ENCODE data around the gene EFHC1. TPM values are rescaled to one million over a fixed set of nuclear protein-coding genes. Genes with fewer than 3 reads are reported as not detected.

The EFHC1 gene
- total RNA-seq, 1 experiment from 2014 or later, result 35.3 TPM

DNA sequence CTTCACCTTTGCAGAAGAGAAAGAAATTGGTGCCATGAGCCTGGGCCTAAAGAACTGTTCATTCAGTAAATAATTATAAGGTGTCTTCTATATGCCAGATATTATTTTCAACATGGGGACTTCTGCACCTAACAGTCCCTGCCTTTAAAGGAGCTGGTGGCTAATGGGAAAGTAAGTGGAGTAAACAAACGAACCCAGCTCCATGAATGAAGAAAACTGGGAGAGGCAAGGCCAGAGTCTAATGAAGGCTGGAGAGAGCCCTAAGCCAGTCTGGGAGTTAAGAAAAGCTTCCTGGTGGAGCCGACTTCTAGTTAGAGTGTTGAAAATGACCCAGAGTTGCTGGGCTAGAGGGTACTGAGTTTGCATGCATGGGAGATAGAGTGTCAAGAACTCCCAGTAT is 24.2 kb upstream of the EFHC1 start:
- DNase-seq (ENCODE audit: extremely low read depth, low read depth), result no peak

DNA sequence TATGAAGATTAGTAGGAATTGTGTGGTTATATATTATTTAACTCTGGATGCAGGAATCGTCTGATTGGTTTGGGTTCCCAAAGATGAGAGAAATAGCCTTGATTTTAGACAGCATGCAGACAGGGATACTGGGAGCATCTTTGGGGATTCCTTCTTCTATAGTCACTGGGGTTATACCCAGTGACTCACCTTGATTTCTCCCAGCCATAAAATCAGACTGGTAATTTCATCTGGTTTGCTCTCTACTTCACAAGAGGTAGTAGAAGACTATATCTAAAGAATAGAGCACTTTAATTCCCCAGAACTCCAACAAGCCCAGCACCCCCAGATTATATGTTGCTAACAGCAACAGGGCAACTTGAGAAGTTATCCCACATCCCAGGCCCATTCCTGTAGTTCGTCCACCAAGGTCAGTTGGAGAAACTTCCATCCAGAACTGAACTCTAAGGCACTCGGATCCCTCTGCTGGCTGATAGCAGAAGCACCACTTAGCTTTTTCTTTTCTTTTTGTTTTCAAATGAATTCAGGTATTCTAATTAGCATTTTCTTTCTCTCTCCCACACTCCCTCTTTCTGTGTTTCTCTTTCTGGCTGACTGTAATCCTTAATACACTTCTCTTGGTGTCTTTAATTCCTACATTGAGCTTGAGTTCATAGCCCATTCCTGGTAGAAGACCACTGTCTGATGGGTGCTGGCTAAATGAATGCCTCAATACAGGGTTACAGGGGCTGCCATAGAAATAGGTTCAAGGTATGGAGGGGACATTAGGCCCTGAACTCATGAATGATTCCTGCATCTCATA is 20.4 kb upstream of the EFHC1 start:
- DNase-seq (ENCODE audit: extremely low read depth, low read depth), result peak; percentile 39

DNA sequence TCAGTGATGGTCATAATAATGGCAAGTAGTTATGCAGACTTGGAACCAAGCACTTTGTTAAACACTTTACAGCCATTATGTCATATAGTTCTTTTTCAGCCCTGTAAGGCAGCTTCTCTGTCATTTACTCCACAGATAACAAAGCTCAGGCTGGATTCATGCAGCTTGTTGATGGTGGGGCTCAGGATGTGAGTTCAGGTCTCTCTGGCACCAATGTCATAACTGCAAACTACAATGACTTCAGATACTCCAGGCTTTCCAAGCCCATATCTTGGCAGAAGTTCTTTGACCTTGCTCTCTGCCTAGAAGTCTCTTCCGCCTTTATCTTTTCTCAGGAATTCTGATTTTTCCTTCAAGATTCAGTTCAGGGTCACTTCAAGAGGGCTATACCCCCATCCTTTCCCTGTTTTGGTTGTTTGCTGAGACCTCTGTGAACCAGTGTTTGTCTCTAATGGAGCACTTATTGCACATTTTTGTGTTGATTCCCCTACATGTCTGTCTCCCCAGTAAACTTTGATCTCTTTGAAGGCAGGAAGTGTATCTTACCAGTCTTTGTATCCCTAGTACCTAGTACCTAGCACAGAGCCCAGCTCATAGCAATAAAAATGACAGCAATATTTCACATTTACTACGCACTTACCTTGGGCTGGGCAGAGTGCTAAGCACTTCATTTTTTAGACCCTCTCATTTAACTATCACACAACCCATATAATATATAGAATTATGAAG is 19.7 kb upstream of the EFHC1 start:
- no peak for DNase-seq (ENCODE audit: extremely low read depth, low read depth)

DNA sequence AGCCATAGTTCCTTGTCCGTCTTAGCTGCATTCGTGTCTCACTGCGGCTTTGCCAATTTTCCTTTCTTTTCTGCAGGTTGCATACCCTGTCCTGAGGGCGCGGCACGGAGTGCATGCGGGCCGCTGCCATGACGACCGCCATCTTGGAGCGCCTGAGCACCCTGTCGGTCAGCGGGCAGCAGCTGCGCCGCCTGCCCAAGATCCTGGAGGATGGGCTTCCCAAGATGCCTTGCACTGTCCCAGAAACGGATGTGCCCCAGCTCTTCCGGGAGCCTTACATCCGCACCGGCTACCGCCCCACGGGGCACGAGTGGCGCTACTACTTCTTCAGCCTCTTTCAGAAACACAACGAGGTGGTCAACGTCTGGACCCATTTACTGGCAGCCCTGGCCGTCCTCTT is 17.1 kb upstream of the EFHC1 start:
- no peak for DNase-seq (ENCODE audit: extremely low read depth, low read depth)

DNA sequence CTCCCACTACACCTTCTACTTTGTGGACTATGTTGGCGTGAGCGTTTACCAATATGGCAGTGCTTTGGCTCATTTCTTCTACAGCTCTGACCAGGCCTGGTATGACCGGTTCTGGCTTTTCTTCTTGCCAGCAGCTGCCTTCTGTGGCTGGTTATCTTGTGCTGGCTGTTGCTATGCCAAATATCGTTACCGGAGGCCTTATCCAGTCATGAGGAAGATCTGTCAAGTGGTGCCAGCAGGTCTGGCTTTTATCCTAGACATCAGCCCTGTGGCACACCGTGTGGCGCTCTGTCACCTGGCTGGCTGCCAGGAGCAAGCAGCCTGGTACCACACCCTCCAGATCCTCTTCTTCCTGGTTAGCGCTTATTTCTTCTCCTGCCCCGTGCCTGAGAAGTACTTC is 16.5 kb upstream of the EFHC1 start:
- DNase-seq (ENCODE audit: extremely low read depth, low read depth), result no peak

DNA sequence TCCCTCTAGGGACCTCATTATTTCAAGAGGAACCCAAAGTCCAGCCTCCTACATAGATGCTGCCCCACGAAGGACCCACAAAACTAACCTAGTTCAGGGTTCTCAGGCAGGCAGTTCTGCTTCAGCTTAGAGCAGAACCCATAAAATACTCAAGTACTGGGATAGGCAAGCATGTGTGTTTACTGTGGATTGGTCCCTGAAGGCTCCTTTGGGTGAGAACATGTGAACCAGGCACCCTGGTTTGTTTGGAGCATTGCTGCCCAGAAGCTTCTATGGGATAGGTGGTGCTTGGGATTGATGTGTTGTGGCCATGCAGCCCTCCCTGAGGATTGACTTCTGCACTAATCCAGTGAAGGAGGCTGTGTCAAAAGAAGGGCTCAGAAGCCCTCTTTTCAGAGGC is 14.9 kb upstream of the EFHC1 start:
- no peak for DNase-seq (ENCODE audit: extremely low read depth, low read depth)

DNA sequence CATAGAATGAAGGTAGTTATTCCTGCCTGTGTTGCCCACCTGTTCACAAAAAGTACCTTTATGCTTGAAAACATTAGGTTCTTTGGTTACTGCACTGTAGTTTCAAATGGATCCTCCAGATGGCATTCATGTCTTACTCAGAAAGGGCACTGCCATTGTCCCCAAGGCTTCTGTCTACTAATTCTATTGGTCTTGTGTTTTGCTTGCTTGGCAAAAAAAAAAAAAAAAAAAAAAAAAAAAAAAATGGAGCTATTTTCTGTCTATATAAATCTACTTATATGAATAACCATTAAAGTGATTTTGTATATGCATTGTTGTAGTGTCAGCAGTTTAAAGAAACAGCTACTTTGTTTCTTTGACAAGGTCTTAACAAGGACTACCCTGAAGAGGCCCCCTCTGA is 12.7 kb upstream of the EFHC1 start:
- peak; percentile 37 for DNase-seq (ENCODE audit: extremely low read depth, low read depth)

DNA sequence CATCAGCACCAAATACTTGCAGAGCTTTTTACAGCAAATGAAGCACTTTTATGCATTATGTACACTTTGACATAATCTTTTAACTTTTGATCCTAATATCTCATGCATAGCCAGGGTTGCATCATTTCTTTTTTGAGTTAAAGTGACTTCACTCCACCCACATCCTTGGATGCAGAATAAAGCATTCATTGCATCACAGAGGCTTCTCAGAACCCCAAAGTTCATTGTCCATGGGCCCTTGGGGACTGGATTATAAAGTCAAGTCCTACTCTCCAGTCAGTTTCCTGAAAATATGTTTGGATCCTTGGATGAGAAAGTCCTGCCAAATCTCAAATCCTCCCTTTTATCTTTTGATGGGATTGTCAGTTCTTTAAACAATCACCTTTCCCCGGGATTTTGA is 10.6 kb upstream of the EFHC1 start:
- DNase-seq (ENCODE audit: extremely low read depth, low read depth), result no peak

DNA sequence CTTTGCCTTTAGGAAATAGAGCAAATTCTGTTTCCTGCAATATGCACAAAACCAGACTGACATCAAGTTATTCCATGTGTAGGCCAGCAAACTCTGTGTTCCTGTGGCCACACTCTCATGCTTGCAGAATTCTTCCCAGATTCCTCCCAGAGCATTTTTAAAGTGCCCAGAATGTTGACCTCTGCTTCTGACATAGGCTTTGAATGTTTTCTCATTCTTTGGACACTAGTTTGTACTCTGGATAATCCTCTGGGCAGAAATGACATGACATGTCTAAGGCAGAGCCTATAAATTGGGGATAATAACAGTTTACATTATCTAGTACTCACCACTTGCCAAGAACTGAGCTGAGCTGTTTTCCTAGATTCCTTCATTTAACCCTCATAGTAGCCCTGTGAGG is 9.2 kb upstream of the EFHC1 start:
- no peak for DNase-seq (ENCODE audit: extremely low read depth, low read depth)

DNA sequence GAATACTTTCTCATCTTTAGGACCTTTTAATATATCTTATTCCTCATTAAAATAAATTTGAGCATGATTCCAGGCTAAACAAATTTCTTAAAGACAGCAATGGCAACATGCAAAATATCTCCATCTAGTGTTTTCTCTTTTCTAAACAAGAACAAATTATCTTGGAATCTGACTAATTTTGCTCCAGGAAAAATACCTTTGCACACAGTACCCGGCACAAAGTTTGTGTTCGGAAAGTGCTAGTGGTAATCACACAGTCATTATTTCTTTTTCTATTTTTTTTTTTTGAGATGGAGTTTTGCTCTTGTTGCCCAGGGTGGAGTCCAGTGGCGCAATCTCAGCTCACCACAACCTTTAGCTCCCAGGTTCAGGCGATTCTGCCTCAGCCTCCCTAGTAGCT is 8.2 kb upstream of the EFHC1 start:
- no peak for DNase-seq (ENCODE audit: extremely low read depth, low read depth)

DNA sequence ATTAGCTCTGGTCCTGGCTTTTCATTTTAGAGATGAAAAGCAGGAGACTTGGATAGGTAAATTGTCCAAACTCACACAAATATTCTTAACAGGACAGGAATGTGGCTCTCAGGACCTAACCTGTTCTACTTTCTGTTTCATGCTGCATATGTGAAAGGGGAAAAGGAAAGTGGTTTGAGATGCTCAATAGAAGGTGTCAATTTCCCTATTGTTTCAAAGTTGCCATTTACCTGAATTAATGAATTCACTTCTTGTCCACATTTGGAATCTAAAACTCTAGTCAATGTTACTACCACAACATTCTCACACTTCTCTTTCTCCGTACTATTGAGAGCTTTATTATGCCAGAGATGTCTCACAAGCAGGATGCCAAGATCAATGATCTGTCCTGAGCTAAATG is 4.8 kb upstream of the EFHC1 start:
- DNase-seq (ENCODE audit: extremely low read depth, low read depth), result no peak

DNA sequence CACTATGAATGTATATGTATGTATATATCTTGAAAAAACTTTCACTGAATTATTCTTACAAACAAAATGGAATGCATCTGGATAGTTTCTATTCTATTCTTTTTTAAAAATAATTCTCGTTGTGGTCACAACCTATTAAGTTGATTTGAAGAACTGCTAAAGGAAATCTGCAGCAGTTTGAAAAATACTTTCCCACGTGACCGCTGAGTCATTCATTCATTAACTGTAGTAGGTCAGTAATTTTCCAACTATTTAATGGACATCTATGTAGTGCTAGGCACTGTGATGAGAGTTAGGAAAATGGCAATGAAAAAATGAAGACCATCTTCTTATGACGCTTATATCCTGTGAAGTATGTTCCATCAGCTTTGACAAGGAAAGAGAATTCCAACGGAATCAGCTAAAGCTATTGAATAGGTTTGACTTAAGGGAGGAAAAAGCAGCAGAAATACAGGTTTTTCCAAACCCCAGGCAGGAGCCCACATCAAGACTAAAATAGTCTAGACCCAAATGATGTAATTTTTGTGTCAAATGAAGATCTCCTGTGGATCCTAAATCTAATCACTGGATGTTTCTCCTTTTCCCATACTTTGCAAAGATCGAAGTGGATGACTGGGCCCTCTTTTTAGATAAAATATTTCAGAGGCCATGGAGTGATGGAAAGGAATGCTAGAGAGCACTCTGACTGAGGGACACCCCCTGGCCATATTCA is 4.1 kb upstream of the EFHC1 start:
- DNase-seq (ENCODE audit: extremely low read depth, low read depth), result no peak

DNA sequence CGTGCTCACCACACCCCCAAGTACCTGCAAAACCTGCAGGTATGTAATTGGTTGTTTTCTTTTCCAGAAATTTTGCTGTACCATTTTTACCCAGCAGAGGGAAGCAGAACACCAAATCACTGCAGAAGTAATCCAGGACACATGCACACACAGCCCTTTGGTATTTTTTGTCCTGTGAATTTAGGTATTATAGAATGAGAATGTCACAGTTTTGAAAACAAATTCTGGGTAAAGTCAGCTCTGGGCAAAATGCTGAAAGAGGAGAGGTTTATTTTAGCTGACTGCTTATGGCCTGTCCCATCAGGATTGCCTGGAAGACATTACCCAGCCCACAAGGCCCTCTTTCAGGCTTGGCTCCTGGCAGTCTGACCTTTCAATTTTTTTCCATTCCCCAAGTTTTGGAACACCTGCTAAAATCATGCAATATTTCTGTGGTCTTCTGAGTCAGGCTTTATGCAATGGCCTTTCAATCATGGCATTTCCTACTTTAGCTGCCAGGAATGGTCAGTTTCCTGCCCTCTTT is 3.5 kb upstream of the EFHC1 start:
- DNase-seq (ENCODE audit: extremely low read depth, low read depth), result peak; percentile 63

DNA sequence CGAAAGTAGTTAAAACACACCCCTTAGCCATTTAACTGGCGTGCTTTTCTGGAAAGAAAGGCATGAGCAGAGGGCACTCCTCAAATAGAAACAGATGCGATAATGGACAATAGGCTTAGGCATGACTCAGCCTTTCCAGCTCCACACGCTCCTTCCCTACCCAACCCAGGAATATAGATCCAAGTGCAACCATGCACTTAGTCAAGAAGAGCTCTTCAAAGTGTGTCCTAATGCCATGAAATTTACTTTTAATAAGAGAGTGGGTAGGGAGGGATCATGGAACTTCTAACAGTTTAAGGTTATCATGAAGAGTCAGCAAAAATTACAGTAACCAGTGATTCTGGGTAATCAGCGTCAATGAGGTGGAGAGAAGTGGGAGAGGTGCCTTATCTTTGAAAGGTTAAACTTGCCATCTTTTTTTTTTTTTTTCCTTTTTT is 2.4 kb upstream of the EFHC1 start:
- DNase-seq (ENCODE audit: extremely low read depth, low read depth), result no peak

DNA sequence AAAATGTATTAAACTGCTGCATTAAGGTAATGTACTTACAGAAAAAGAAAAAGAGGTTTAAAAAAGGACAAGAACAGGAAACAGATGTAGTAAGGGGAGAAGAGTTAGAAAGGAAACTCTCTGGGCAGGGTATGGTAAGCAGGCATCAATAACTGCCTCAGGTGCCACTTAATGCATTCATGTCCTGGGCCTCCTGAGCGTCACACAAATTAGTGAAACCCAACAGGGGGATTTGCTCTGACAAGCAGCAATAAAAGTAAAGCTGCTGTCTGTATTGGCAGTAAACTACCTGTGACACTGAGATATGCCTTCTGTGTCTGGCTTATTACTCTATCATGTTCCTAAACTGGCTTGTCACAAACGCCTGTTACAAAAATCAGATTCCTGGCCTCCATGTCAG is 1.5 kb upstream of the EFHC1 start:
- no peak for DNase-seq (ENCODE audit: extremely low read depth, low read depth)

DNA sequence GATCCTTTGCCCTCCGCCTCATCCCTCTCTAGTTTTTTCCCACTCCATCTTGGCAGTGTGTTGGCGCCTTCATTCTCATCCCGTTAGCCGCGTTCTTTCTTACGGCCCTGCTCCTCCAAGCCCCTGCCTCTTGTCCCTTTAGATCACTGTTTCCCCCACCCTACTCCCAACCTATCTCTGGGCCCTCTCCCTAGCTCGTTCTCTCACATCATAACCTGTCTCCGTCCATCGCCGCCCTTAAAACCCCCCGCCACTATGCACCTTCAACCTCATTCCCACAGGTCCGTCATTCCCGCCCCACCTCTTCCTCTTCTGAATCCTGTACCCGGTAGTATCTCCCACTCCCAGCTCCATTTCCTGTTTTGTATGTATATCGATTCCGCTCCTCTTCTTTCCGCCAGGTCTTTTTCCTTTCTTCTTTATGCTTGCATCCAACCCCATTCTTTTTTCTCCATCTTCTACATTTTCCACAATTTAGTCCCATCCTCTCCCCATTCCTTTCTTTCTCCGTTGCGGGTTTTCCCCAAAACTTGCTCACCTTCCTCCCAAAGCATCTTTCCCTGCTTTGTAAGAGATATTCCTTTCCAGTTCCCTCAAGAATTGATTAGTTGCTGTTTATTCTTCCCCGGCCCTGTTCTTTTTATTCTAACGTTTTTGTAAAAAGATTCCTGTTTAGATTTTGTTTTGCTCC is 671 bp downstream of the EFHC1 start:
- peak; percentile 23 for DNase-seq (ENCODE audit: extremely low read depth, low read depth)

DNA sequence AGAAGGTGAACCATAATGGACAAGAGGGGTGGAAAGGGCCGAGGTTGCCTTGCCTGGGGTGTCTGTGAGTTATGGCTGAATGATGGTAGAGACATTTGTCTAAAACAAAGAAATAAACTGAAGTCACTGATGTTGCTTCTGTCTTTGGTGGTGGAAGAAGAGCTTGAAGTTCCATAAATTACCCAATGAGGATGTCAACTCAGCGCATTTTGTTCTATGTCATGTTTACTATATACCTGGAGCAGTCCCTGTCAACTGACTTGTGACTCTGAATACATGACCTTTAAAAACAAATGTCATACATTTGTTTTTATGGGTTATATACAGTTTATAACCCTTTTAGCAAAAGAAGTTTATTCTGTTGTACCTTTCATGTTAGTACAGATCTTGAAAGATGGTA is 2.0 kb downstream of the EFHC1 start:
- DNase-seq (ENCODE audit: extremely low read depth, low read depth), result no peak

DNA sequence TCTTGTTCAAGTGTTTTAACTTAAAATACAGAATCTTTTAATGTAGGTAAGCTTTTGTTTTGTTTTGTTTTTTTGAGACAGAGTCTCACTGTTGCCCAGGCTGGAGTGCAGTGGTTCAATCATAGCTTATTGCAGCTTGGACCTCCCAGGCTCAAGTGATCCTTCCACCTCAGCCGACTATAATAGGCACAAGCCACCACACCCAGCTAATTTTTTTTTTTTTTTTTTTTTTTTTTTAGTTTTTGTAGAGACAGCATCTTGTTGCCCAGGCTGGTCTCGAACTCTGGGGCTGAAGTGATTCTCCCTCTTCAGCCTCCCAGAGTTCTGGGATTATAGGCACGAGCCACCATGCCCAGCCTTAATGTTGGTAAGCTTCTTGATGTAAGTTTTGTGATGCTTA is 3.3 kb downstream of the EFHC1 start:
- DNase-seq (ENCODE audit: extremely low read depth, low read depth), result no peak

DNA sequence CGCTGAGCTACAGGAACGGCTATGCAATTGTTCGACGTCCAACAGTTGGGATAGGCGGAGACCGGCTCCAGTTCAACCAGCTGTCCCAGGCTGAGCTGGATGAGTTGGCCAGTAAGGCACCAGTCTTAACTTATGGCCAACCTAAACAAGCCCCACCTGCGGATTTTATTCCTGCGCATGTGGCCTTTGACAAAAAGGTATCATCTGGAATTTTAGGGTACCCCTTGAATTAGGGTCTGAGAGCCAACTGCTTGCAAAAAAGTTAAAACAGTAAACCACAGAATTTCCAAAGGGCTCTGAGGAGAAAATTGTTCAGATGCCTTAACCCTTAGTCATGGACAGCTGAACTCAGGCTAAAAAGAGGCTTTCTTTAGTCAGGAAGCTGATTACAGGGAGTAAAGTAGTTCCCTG is 3.8 kb downstream of the EFHC1 start:
- no peak for DNase-seq (ENCODE audit: extremely low read depth, low read depth)

DNA sequence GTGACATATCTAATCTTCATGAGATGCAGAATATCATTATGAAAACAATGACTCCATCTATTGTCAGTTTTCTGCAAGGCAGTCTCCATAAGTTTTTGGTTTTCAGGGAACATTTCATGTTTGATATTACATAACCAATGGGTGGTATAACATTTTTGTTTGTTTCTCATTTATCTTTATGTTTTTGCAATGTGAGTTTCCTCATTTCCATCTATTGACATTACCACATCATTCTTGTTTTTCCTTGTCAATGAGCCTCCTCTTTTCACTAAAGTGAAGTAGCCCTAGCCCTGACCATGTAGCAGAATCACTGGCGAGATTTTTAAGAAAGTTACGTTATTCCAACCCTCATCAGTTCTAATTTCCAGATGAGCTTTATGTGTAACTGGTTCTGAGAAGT is 4.4 kb downstream of the EFHC1 start:
- DNase-seq (ENCODE audit: extremely low read depth, low read depth), result no peak

DNA sequence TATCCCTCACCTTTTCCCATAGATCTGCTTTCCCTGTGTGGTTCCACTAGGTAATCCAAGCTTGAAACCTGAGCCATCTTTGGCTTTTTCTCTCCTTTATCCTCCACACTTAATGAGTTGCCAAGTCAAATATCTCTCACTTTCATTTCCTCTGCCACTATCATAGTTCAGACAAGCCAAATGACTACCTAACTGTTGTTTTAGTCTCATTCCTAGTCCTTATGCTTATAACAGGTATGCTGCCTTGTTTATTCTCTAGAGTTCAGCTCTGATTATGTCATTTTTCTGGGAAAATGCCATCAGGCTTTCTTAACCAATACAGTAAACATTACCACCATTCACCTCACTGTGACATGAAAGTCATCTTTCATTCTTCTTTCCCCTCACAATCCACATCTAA is 6.5 kb downstream of the EFHC1 start:
- DNase-seq (ENCODE audit: extremely low read depth, low read depth), result no peak
